PFSK-1 (cell line): ENCODE measurements around the gene HCN2.

Source experiments
- FOXP2 ChIP-seq: optimal IDR thresholded peaks from 2 replicates; pipeline ENCODE3; 2011; ENCODE audit warnings: borderline replicate concordance, control low read depth, inconsistent platforms; ENCODE audit not compliant: insufficient read depth; ENCODE audit errors: extremely low read length, extremely low read depth
- POLR2AphosphoS5 ChIP-seq: IDR thresholded peaks from 2 replicates; pipeline ENCODE4 v1.6.1; 2012; ENCODE audit warnings: low read depth, mild to moderate bottlenecking, control low read depth, low read length, moderate library complexity
- REST ChIP-seq, 2 experiments: IDR thresholded peaks; 2 replicates each; pipeline versions ENCODE4 v1.6.1 to v1.8.0; 2011 to 2012; ENCODE audit warnings: low read depth in 2 of 2, low read length in 2 of 2, control low read depth in 1 of 2, inconsistent platforms in 1 of 2, mild to moderate bottlenecking in 1 of 2, moderate library complexity in 1 of 2; ENCODE audit not compliant: insufficient read depth in 1 of 2
- SIN3A ChIP-seq: IDR thresholded peaks from 2 replicates; pipeline ENCODE4 v1.6.1; 2012; ENCODE audit warnings: mild to moderate bottlenecking, low read length, moderate library complexity, borderline replicate concordance; ENCODE audit not compliant: insufficient read depth
- TAF1 ChIP-seq: IDR thresholded peaks from 2 replicates; pipeline ENCODE4 v1.6.1; 2012; ENCODE audit warnings: low read length, control low read depth, borderline replicate concordance; ENCODE audit not compliant: insufficient read depth

The HCN2 gene

GRCh38 chr19:576768-577438, 12.8 kb upstream of the HCN2 start:
- TF ChIP-seq SIN3A = no peak

GRCh38 chr19:577439-578392, 12.0 kb upstream of the HCN2 start:
- TF ChIP-seq REST (IDR thresholded peaks at IDR 0.05; ENCODE audit: insufficient read depth in 1 of 2, low read depth in 2 of 2, low read length in 2 of 2) (no peak), SIN3A (no peak), TAF1 (no peak), FOXP2 (no peak), POLR2AphosphoS5 (no peak)

GRCh38 chr19:579111-579841, 10.4 kb upstream of the HCN2 start:
- no peak for TF ChIP-seq POLR2AphosphoS5
- TF ChIP-seq SIN3A = no peak
- TF ChIP-seq TAF1 = no peak
- no peak for TF ChIP-seq REST (IDR thresholded peaks at IDR 0.05; ENCODE audit: insufficient read depth in 1 of 2, low read depth in 2 of 2, low read length in 2 of 2)
- no peak for TF ChIP-seq FOXP2

GRCh38 chr19:579842-580155, 9.9 kb upstream of the HCN2 start:
- no peak for TF ChIP-seq SIN3A
- no peak for TF ChIP-seq FOXP2
- TF ChIP-seq TAF1 = no peak
- TF ChIP-seq POLR2AphosphoS5 = no peak
- TF ChIP-seq REST (IDR thresholded peaks at IDR 0.05; ENCODE audit: insufficient read depth in 1 of 2, low read depth in 2 of 2, low read length in 2 of 2) = no peak

GRCh38 chr19:580274-580835, 9.3 kb upstream of the HCN2 start:
- no peak for TF ChIP-seq REST (IDR thresholded peaks at IDR 0.05; ENCODE audit: insufficient read depth in 1 of 2, low read depth in 2 of 2, low read length in 2 of 2)
- TF ChIP-seq TAF1 = no peak
- no peak for TF ChIP-seq SIN3A
- no peak for TF ChIP-seq FOXP2
- no peak for TF ChIP-seq POLR2AphosphoS5
